MG63 (cell line): ENCODE data around the gene PPFIA2. TPM values are rescaled to one million over a fixed set of nuclear protein-coding genes. Genes with fewer than 3 reads are reported as not detected.
"Not testable (repeated sequence)": the region's sequence is repeated elsewhere in the genome, so short reads cannot be mapped to it uniquely, and the experiment has no call there.

Experiments used
- DNase-seq: peaks from one replicate; pipeline ENCODE4 v3.0.0-alpha.2; 2020
- H3K27me3 ChIP-seq: fragments of 250-450 bp; sonication (Bioruptor Pico); 2 replicates; pipeline ENCODE4 v1.5.1; 2020; ENCODE audit warnings: mild to moderate bottlenecking, moderate library complexity
- H3K36me3 ChIP-seq: fragments of 250-450 bp; sonication (Bioruptor Pico); 2 replicates; pipeline ENCODE4 v1.5.1; 2020; ENCODE audit warnings: mild to moderate bottlenecking, moderate library complexity
- H3K4me3 ChIP-seq: fragments of 250-450 bp; sonication (Bioruptor Pico); 2 replicates; pipeline ENCODE4 v1.5.1; 2020; ENCODE audit warnings: mild to moderate bottlenecking, moderate library complexity
- H3K9me3 ChIP-seq: fragments of 250-450 bp; sonication (Bioruptor Pico); 2 replicates; pipeline ENCODE4 v1.5.1; 2020; ENCODE audit warnings: mild to moderate bottlenecking, moderate library complexity
- total RNA-seq: library from RNA; depleted of rRNA; stranded (reverse); fragments of >200 nt; shearing (Covaris generic); gene quantifications from 2 replicates; pipeline ENCODE4 v1.2.3, GENCODE V29; 2014; ENCODE audit warnings: low replicate concordance

PPFIA2 gene
- total RNA-seq, 1 experiment from 2014 or later, result not detected

- DNase-seq, result no peak
- no peaks in the 10 kb centered on the region for H3K36me3 ChIP-seq
- H3K27me3 ChIP-seq, result no peaks in the 10 kb centered on the region
- no peaks in the 10 kb centered on the region for H3K9me3 ChIP-seq
- no peak overlapping the region for H3K4me3 ChIP-seq
These were observed 53.6 kb downstream of the PPFIA2 start for GRCh38 chr12:81705586-81705985.

- H3K27me3 ChIP-seq, result no peaks in the 10 kb centered on the region
- H3K9me3 ChIP-seq, result no peaks in the 10 kb centered on the region
- H3K36me3 ChIP-seq, result no peaks in the 10 kb centered on the region
- H3K4me3 ChIP-seq, result no peak overlapping the region
- no peak for DNase-seq
These were observed 59.6 kb downstream of the PPFIA2 start for GRCh38 chr12:81699551-81699950.

- H3K4me3 ChIP-seq, result no peak overlapping the region
- no peaks in the 10 kb centered on the region for H3K9me3 ChIP-seq
- H3K27me3 ChIP-seq, result no peaks in the 10 kb centered on the region
- H3K36me3 ChIP-seq, result no peaks in the 10 kb centered on the region
- no peak for DNase-seq
These were observed 67.1 kb downstream of the PPFIA2 start for GRCh38 chr12:81692008-81692407.

GRCh38 chr12:81683881-81684280 is 75.3 kb downstream of the PPFIA2 start:
- Histone ChIP-seq H3K9me3 (no peaks in the 10 kb centered on the region), H3K4me3 (no peak overlapping the region), H3K36me3 (no peaks in the 10 kb centered on the region), H3K27me3 (no peaks in the 10 kb centered on the region)
- no peak for DNase-seq

- no peaks in the 10 kb centered on the region for H3K36me3 ChIP-seq
- H3K9me3 ChIP-seq, result no peaks in the 10 kb centered on the region
- no peaks in the 10 kb centered on the region for H3K27me3 ChIP-seq
- no peak overlapping the region for H3K4me3 ChIP-seq
- no peak for DNase-seq
These were observed 79.5 kb downstream of the PPFIA2 start for GRCh38 chr12:81679614-81680013.

GRCh38 chr12:81670759-81671158 is 88.4 kb downstream of the PPFIA2 start:
- Histone ChIP-seq H3K36me3 (no peaks in the 10 kb centered on the region), H3K27me3 (no peaks in the 10 kb centered on the region), H3K4me3 (no peak overlapping the region), H3K9me3 (no peaks in the 10 kb centered on the region)
- no peak for DNase-seq

- Histone ChIP-seq H3K9me3 (no peaks in the 10 kb centered on the region), H3K36me3 (no peaks in the 10 kb centered on the region), H3K4me3 (no peak overlapping the region), H3K27me3 (no peaks in the 10 kb centered on the region)
- DNase-seq, result peak; percentile 71
These were observed 90.7 kb downstream of the PPFIA2 start for GRCh38 chr12:81668475-81668874.

GRCh38 chr12:81659310-81659709 is 99.8 kb downstream of the PPFIA2 start:
- DNase-seq, H3K4me3 ChIP-seq, H3K36me3 ChIP-seq, H3K27me3 ChIP-seq, H3K9me3 ChIP-seq: not testable (repeated sequence)

GRCh38 chr12:81644503-81644902 is 114.6 kb downstream of the PPFIA2 start:
- Histone ChIP-seq H3K9me3 (no peaks in the 10 kb centered on the region), H3K27me3 (no peaks in the 10 kb centered on the region), H3K4me3 (no peak overlapping the region), H3K36me3 (no peaks in the 10 kb centered on the region)
- DNase-seq, result no peak

GRCh38 chr12:81639196-81639595 is 120.0 kb downstream of the PPFIA2 start:
- H3K27me3 ChIP-seq, result no peaks in the 10 kb centered on the region
- H3K4me3 ChIP-seq, result no peak overlapping the region
- DNase-seq, result no peak
- H3K36me3 ChIP-seq, result no peaks in the 10 kb centered on the region
- no peaks in the 10 kb centered on the region for H3K9me3 ChIP-seq

- Histone ChIP-seq H3K27me3 (no peaks in the 10 kb centered on the region; the same call in 1 of the 2 replicates), H3K9me3 (no peaks in the 10 kb centered on the region), H3K36me3 (no peaks in the 10 kb centered on the region), H3K4me3 (no peak overlapping the region)
- no peak for DNase-seq
These were observed 126.0 kb downstream of the PPFIA2 start for GRCh38 chr12:81633127-81633526.

GRCh38 chr12:81627336-81628189 is 131.6 kb downstream of the PPFIA2 start:
- Histone ChIP-seq H3K9me3 (no peaks in the 10 kb centered on the region), H3K36me3 (no peaks in the 10 kb centered on the region), H3K27me3 (no peaks in the 10 kb centered on the region), H3K4me3 (no peak overlapping the region)
- no peak for DNase-seq

GRCh38 chr12:81626406-81626805 is 132.7 kb downstream of the PPFIA2 start:
- H3K9me3 ChIP-seq, result no peaks in the 10 kb centered on the region

GRCh38 chr12:81617915-81618314 is 141.2 kb downstream of the PPFIA2 start:
- no peaks in the 10 kb centered on the region for H3K36me3 ChIP-seq
- H3K4me3 ChIP-seq, result no peak overlapping the region
- no peaks in the 10 kb centered on the region for H3K9me3 ChIP-seq
- DNase-seq, result no peak
- no peaks in the 10 kb centered on the region for H3K27me3 ChIP-seq

More at GRCh38 chr12:81626406-81626805, 132.7 kb downstream of the PPFIA2 start:
- no peak for DNase-seq
- H3K36me3 ChIP-seq, result no peaks in the 10 kb centered on the region
- H3K4me3 ChIP-seq, result no peak overlapping the region
- H3K27me3 ChIP-seq, result no peaks in the 10 kb centered on the region

- DNase-seq, result no peak
- Histone ChIP-seq H3K4me3 (no peak overlapping the region), H3K27me3 (no peaks in the 10 kb centered on the region), H3K36me3 (no peaks in the 10 kb centered on the region), H3K9me3 (no peaks in the 10 kb centered on the region)
These were observed 144.0 kb downstream of the PPFIA2 start for GRCh38 chr12:81615026-81615588.

- H3K36me3 ChIP-seq, result no peaks in the 10 kb centered on the region
- DNase-seq, result no peak
- no peaks in the 10 kb centered on the region for H3K9me3 ChIP-seq
- H3K27me3 ChIP-seq, result no peaks in the 10 kb centered on the region
- no peak overlapping the region for H3K4me3 ChIP-seq
These were observed 147.9 kb downstream of the PPFIA2 start for GRCh38 chr12:81610955-81611889.
